ENCODE data around the gene TAS2R43. TPM values are rescaled to one million over a fixed set of nuclear protein-coding genes. Genes with fewer than 3 reads are reported as not detected.

Gene TAS2R43
- polyA plus RNA-seq, 1 donor from 2014 or later = 0.35 TPM

GRCh38 chr12:11075642-11076041 is 16.5 kb downstream of the TAS2R43 start:
- no peak overlapping the region for H2AFZ ChIP-seq (ENCODE audit: low read depth, low read length)
- H3K9ac ChIP-seq (ENCODE audit: low read length) = no peak overlapping the region
- no peaks in the 10 kb centered on the region for H3K36me3 ChIP-seq (ENCODE audit: insufficient read depth, low read length)
- no peak overlapping the region for H3K4me3 ChIP-seq (ENCODE audit: low read length)
- H3K27ac ChIP-seq (ENCODE audit: low read length) = no peak overlapping the region
- no peaks in the 10 kb centered on the region for H3K79me2 ChIP-seq (replicated peaks; ENCODE audit: insufficient read depth, low read length)
- TF ChIP-seq EP300 (conservative IDR thresholded peaks at IDR 0.05; ENCODE audit: poor library complexity, severe bottlenecking) = no peak
- TF ChIP-seq CTCF (IDR thresholded peaks at IDR 0.05; ENCODE audit: poor library complexity, severe bottlenecking) = no peak
- TF ChIP-seq POLR2AphosphoS5 (IDR thresholded peaks at IDR 0.05) = no peak
- TF ChIP-seq EZH2 (IDR thresholded peaks at IDR 0.05; ENCODE audit: borderline replicate concordance, insufficient read depth, low read length, poor library complexity, severe bottlenecking) = no peak
- TF ChIP-seq SMC3 (conservative IDR thresholded peaks at IDR 0.05; ENCODE audit: poor library complexity) = no peak
- TF ChIP-seq, protein P1, sequence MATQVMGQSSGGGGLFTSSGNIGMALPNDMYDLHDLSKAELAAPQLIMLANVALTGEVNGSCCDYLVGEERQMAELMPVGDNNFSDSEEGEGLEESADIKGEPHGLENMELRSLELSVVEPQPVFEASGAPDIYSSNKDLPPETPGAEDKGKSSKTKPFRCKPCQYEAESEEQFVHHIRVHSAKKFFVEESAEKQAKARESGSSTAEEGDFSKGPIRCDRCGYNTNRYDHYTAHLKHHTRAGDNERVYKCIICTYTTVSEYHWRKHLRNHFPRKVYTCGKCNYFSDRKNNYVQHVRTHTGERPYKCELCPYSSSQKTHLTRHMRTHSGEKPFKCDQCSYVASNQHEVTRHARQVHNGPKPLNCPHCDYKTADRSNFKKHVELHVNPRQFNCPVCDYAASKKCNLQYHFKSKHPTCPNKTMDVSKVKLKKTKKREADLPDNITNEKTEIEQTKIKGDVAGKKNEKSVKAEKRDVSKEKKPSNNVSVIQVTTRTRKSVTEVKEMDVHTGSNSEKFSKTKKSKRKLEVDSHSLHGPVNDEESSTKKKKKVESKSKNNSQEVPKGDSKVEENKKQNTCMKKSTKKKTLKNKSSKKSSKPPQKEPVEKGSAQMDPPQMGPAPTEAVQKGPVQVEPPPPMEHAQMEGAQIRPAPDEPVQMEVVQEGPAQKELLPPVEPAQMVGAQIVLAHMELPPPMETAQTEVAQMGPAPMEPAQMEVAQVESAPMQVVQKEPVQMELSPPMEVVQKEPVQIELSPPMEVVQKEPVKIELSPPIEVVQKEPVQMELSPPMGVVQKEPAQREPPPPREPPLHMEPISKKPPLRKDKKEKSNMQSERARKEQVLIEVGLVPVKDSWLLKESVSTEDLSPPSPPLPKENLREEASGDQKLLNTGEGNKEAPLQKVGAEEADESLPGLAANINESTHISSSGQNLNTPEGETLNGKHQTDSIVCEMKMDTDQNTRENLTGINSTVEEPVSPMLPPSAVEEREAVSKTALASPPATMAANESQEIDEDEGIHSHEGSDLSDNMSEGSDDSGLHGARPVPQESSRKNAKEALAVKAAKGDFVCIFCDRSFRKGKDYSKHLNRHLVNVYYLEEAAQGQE (IDR thresholded peaks at IDR 0.05; ENCODE audit: borderline replicate concordance) = no peak
- no peak for TF ChIP-seq RAD21 (conservative IDR thresholded peaks at IDR 0.05)
- no peak for TF ChIP-seq TAF1 (IDR thresholded peaks at IDR 0.05; ENCODE audit: low read depth)
- TF ChIP-seq MXI1 (conservative IDR thresholded peaks at IDR 0.05; ENCODE audit: poor library complexity, severe bottlenecking) = no peak
- H4K20me1 ChIP-seq (ENCODE audit: insufficient read depth) = no peaks in the 10 kb centered on the region
- H3K27me3 ChIP-seq (ENCODE audit: insufficient read depth, low read depth, low read length) = no peaks in the 10 kb centered on the region
- H3K9me3 ChIP-seq (ENCODE audit: low read length) = no peaks in the 10 kb centered on the region
- no peak overlapping the region for H3K4me2 ChIP-seq (ENCODE audit: low read length)
- H3K9me2 ChIP-seq (ENCODE audit: insufficient read depth, low read length) = no peaks in the 10 kb centered on the region
- no peaks in the 10 kb centered on the region for H3F3A ChIP-seq (ENCODE audit: insufficient read depth, low read length, poor library complexity, severe bottlenecking)

DNA sequence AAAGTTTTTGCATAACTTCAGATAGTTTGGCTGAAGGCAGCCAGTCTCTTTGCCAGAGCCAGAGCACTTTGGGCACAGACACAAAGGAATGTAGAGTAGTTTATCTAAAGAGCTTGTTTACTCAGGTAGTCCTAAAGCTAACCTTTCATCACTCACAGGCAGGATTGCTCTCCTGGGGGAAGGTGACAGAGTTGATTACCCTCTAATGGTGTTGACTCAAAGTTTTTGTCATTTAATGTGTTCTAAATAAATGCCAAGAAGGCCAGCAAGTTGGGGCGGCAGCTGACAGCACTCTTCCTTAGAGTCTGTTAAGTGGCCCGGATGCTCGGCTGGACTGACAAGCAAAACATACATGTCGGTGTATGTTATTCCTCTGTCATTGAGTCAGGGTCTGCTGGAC is 20.7 kb downstream of the TAS2R43 start:
- Histone ChIP-seq H3K9me2 (ENCODE audit: insufficient read depth, low read length) (no peaks in the 10 kb centered on the region), H3K79me2 (replicated peaks; ENCODE audit: insufficient read depth, low read length) (no peaks in the 10 kb centered on the region), H3K27ac (ENCODE audit: low read length) (no peak overlapping the region), H3K36me3 (ENCODE audit: insufficient read depth, low read length) (no peaks in the 10 kb centered on the region), H3F3A (ENCODE audit: insufficient read depth, low read length, poor library complexity, severe bottlenecking) (no peaks in the 10 kb centered on the region), H3K4me3 (ENCODE audit: low read length) (no peak overlapping the region), H4K20me1 (ENCODE audit: insufficient read depth) (no peaks in the 10 kb centered on the region), H3K4me2 (ENCODE audit: low read length) (no peak overlapping the region), H3K27me3 (ENCODE audit: insufficient read depth, low read depth, low read length) (no peaks in the 10 kb centered on the region), H3K9me3 (ENCODE audit: low read length) (no peaks in the 10 kb centered on the region), H3K9ac (ENCODE audit: low read length) (no peak overlapping the region), H2AFZ (ENCODE audit: low read depth, low read length) (no peak overlapping the region)
- TF ChIP-seq MXI1 (conservative IDR thresholded peaks at IDR 0.05; ENCODE audit: poor library complexity, severe bottlenecking) = no peak
- no peak for TF ChIP-seq EZH2 (IDR thresholded peaks at IDR 0.05; ENCODE audit: borderline replicate concordance, insufficient read depth, low read length, poor library complexity, severe bottlenecking)

DNA sequence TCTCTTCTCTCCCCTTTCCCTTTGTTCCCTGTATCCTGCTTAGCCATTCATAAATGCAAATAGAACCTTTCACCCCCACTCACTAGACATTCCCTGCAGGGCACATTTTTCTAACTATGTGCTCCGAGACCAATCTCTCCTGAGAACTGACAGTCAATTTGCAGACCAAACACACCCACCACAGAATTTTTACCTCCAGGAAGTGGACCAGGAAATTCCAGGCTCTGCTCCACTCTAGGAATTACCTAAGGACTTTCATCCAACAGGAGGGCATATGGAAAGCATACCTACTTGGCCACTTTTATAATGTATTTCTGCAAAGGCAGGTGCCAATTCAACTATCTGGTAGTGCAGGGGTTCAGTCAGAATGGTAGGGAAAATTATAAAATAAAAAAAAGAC is 21.1 kb downstream of the TAS2R43 start:
- Histone ChIP-seq H3K79me2 (replicated peaks; ENCODE audit: insufficient read depth, low read length) (no peaks in the 10 kb centered on the region), H3K9me3 (ENCODE audit: low read length) (no peaks in the 10 kb centered on the region), H3F3A (ENCODE audit: insufficient read depth, low read length, poor library complexity, severe bottlenecking) (no peaks in the 10 kb centered on the region), H3K4me3 (ENCODE audit: low read length) (no peak overlapping the region), H3K27ac (ENCODE audit: low read length) (no peak overlapping the region), H3K9ac (ENCODE audit: low read length) (no peak overlapping the region), H2AFZ (ENCODE audit: low read depth, low read length) (no peak overlapping the region), H3K9me2 (ENCODE audit: insufficient read depth, low read length) (no peaks in the 10 kb centered on the region), H4K20me1 (ENCODE audit: insufficient read depth) (no peaks in the 10 kb centered on the region), H3K27me3 (ENCODE audit: insufficient read depth, low read depth, low read length) (no peaks in the 10 kb centered on the region), H3K4me2 (ENCODE audit: low read length) (no peak overlapping the region), H3K36me3 (ENCODE audit: insufficient read depth, low read length) (no peaks in the 10 kb centered on the region)
- TF ChIP-seq TAF1 (IDR thresholded peaks at IDR 0.05; ENCODE audit: low read depth) = no peak
- no peak for TF ChIP-seq RAD21 (conservative IDR thresholded peaks at IDR 0.05)
- no peak for TF ChIP-seq EZH2 (IDR thresholded peaks at IDR 0.05; ENCODE audit: borderline replicate concordance, insufficient read depth, low read length, poor library complexity, severe bottlenecking)
- TF ChIP-seq MXI1 (conservative IDR thresholded peaks at IDR 0.05; ENCODE audit: poor library complexity, severe bottlenecking) = no peak
- no peak for TF ChIP-seq EP300 (conservative IDR thresholded peaks at IDR 0.05; ENCODE audit: poor library complexity, severe bottlenecking)
- TF ChIP-seq, protein P1 (IDR thresholded peaks at IDR 0.05; ENCODE audit: borderline replicate concordance) = no peak
- no peak for TF ChIP-seq SMC3 (conservative IDR thresholded peaks at IDR 0.05; ENCODE audit: poor library complexity)
- no peak for TF ChIP-seq POLR2AphosphoS5 (IDR thresholded peaks at IDR 0.05)
- no peak for TF ChIP-seq CTCF (IDR thresholded peaks at IDR 0.05; ENCODE audit: poor library complexity, severe bottlenecking)

Data from neural cell (in vitro differentiated cells).